Pulmonary artery endothelial cell (primary cell): ENCODE data around the gene QRFPR. TPM values are rescaled to one million over a fixed set of nuclear protein-coding genes. Genes with fewer than 3 reads are reported as not detected.
"Not testable (repeated sequence)": the region's sequence is repeated elsewhere in the genome, so short reads cannot be mapped to it uniquely, and the experiment has no call there.

ENCODE experiments used
- DNase-seq: peaks from one replicate; pipeline ENCODE4 v3.0.0-alpha.2; 2011; ENCODE audit warnings: low read depth, low spot score
- total RNA-seq: library from RNA; depleted of rRNA; stranded (reverse); fragments of >200 nt; gene quantifications from 2 replicates; pipeline ENCODE4 v1.2.3, GENCODE V29; 2014

QRFPR gene
- total RNA-seq, 1 donor from 2014 or later = not detected

GRCh38 chr4:121339824-121340223 lies 41.0 kb downstream of the QRFPR start:
- DNase-seq = no peak

GRCh38 chr4:121339307-121339706 lies 41.5 kb downstream of the QRFPR start:
- no peak for DNase-seq

GRCh38 chr4:121338518-121338917 lies 42.3 kb downstream of the QRFPR start:
- no peak for DNase-seq

GRCh38 chr4:121336706-121337105 lies 44.1 kb downstream of the QRFPR start:
- no peak for DNase-seq

GRCh38 chr4:121330180-121330665 lies 50.6 kb downstream of the QRFPR start:
- no peak for DNase-seq

GRCh38 chr4:121326597-121326996 lies 54.2 kb downstream of the QRFPR start:
- no peak for DNase-seq

GRCh38 chr4:121324331-121324730 lies 56.5 kb downstream of the QRFPR start:
- DNase-seq = no peak

GRCh38 chr4:121321466-121321865 lies 59.4 kb downstream of the QRFPR start:
- no peak for DNase-seq

GRCh38 chr4:121316091-121316490 lies 64.7 kb downstream of the QRFPR start:
- no peak for DNase-seq

- not testable (repeated sequence) for DNase-seq
Measured at GRCh38 chr4:121313430-121313829, 67.4 kb downstream of the QRFPR start.

- DNase-seq = no peak
Measured at GRCh38 chr4:121308828-121309227, 72.0 kb downstream of the QRFPR start.

GRCh38 chr4:121308328-121308663 lies 72.5 kb downstream of the QRFPR start:
- no peak for DNase-seq

GRCh38 chr4:121307445-121308327 lies 73.1 kb downstream of the QRFPR start:
- DNase-seq = no peak

GRCh38 chr4:121306931-121307330 lies 73.9 kb downstream of the QRFPR start:
- DNase-seq = no peak

- no peak for DNase-seq
Measured at GRCh38 chr4:121304893-121305292, 75.9 kb downstream of the QRFPR start.

GRCh38 chr4:121299367-121299766 lies 81.5 kb downstream of the QRFPR start:
- no peak for DNase-seq

GRCh38 chr4:121283319-121283718 lies 97.5 kb downstream of the QRFPR start:
- no peak for DNase-seq

- DNase-seq = no peak
Measured at GRCh38 chr4:121280425-121280824, 100.4 kb downstream of the QRFPR start.

GRCh38 chr4:121278811-121279368 lies 101.9 kb downstream of the QRFPR start:
- DNase-seq = no peak
